A549 (cell line): ENCODE data around the gene PSRC1. TPM values are rescaled to one million over a fixed set of nuclear protein-coding genes. Genes with fewer than 3 reads are reported as not detected.

Experiments used
- ATAC-seq, 2 experiments: fragments of 200-7000 bp in 1 of 2; fragments of >200 bp in 1 of 2; cut with Nextera tagmentation in 1 of 2; cut with Tn5 transposase in 1 of 2; 3 replicates each; pipeline versions ENCODE4 v1.8.0 to v1.9.1; 2018 to 2020; ENCODE audit warnings: mild to moderate bottlenecking in 1 of 2, moderate library complexity in 1 of 2
- CTCF ChIA-PET: fragments of 300-600 bp; sonication (Branson Sonifier 250); formaldehyde crosslinking; extraction: SDS; loops from one replicate; lab custom pipeline; 2021; ENCODE audit warnings: antibody characterized with exemption, inconsistent platforms; lab: Yijun Ruan, JAX
- POLR2A ChIA-PET: fragments of 350-600 bp; formaldehyde crosslinking; extraction: SDS; loops from one replicate; lab custom pipeline; 2021; ENCODE audit warnings: antibody characterized with exemption, inconsistent platforms; lab: Yijun Ruan, JAX
- DNase-seq, 2 experiments: peaks; one replicate each; pipeline versions ENCODE4 v3.0.0 to v3.0.0-alpha.2; 2011 to 2016; ENCODE audit warnings: low read depth in 1 of 2, low spot score in 1 of 2
- FAIRE-seq: peaks from 2 replicates; lab custom pipeline; 2011; peaks lifted over from hg19 to GRCh38; lab: Jason Lieb, UNC
- H3K27ac ChIP-seq, 2 experiments: fragments of >200 bp; sonication (Bioruptor Twin); formaldehyde crosslinking; 3 replicates each; pipeline ENCODE4 v1.5.1; 2016 to 2017
- H3K4me1 ChIP-seq: fragments of >200 bp; sonication (Bioruptor Twin); formaldehyde crosslinking; 3 replicates; pipeline ENCODE4 v1.6.1; 2016
- H3K4me2 ChIP-seq: fragments of >200 bp; sonication (Bioruptor Twin); formaldehyde crosslinking; 3 replicates; pipeline ENCODE4 v1.6.1; 2016
- H3K4me3 ChIP-seq: fragments of >200 bp; sonication (Bioruptor Twin); formaldehyde crosslinking; 3 replicates; pipeline ENCODE4 v1.5.1; 2016
- H3K9me3 ChIP-seq: fragments of >200 bp; sonication (Bioruptor Twin); formaldehyde crosslinking; 3 replicates; pipeline ENCODE4 v1.6.1; 2016
- CHD4 ChIP-seq: fragments of 200-600 bp; sonication (generic); IDR thresholded peaks from 2 replicates; pipeline ENCODE4 v1.6.1; 2016; ENCODE audit warnings: antibody characterized with exemption, mild to moderate bottlenecking, borderline replicate concordance
- E2F6 ChIP-seq: IDR thresholded peaks from 2 replicates; pipeline ENCODE4 v1.6.1; 2012; ENCODE audit warnings: low read depth, borderline replicate concordance
- EHMT2 ChIP-seq: fragments of 200-600 bp; sonication (generic); IDR thresholded peaks from 2 replicates; pipeline ENCODE4 v1.6.1; 2016; ENCODE audit warnings: antibody characterized with exemption, low read depth, mild to moderate bottlenecking, moderate library complexity
- JUN ChIP-seq, 2 experiments: fragments of >200 bp; sonication (Bioruptor Twin); formaldehyde crosslinking; IDR thresholded peaks; 2 replicates in 1 of 2; 3 replicates in 1 of 2; pipeline ENCODE4 v1.6.1; 2016 to 2017
- KDM1A ChIP-seq: fragments of 200-600 bp; sonication (generic); IDR thresholded peaks from 2 replicates; pipeline ENCODE4 v1.6.1; 2016; ENCODE audit warnings: low read depth, mild to moderate bottlenecking
- MAFK ChIP-seq: fragments of 450-650 bp; IDR thresholded peaks from 2 replicates; pipeline ENCODE4 v1.6.1; 2014; ENCODE audit not compliant: partially characterized antibody
- MAX ChIP-seq: IDR thresholded peaks from 2 replicates; pipeline ENCODE4 v1.6.1; 2012
- NFE2L2 ChIP-seq: fragments of 150-350 bp; conservative IDR thresholded peaks from 2 replicates; pipeline ENCODE4 v1.6.1; 2014; ENCODE audit warnings: low read length
- NPAS2 ChIP-seq: fragments of 250-450 bp; sonication (Bioruptor Pico); IDR thresholded peaks from 2 replicates; pipeline ENCODE4 v1.8.0; 2022; ENCODE audit warnings: mild to moderate bottlenecking, moderate library complexity, borderline replicate concordance
- POLR2AphosphoS2 ChIP-seq: conservative IDR thresholded peaks from 2 replicates; pipeline ENCODE4 v1.6.1; 2012; ENCODE audit warnings: low read length, improper control_type of control experiment, inconsistent platforms
- RAD21 ChIP-seq, 2 experiments: fragments of >200 bp in 1 of 2; sonication (Bioruptor Twin) in 1 of 2; formaldehyde crosslinking in 1 of 2; IDR thresholded peaks in 1 of 2; conservative IDR thresholded peaks in 1 of 2; 2 replicates in 1 of 2; 3 replicates in 1 of 2; pipeline ENCODE4 v1.6.1; 2012 to 2018; ENCODE audit warnings: inconsistent platforms in 1 of 2
- RCOR1 ChIP-seq: fragments of 150-350 bp; IDR thresholded peaks from 2 replicates; pipeline ENCODE4 v1.6.1; 2014; ENCODE audit warnings: antibody characterized with exemption, low read length, low read depth
- RNF2 ChIP-seq: fragments of 200-600 bp; sonication (generic); IDR thresholded peaks from 2 replicates; pipeline ENCODE4 v1.6.1; 2016; ENCODE audit warnings: low read depth, mild to moderate bottlenecking, antibody characterized with exemption, moderate library complexity, borderline replicate concordance
- SMC3 ChIP-seq: fragments of >200 bp; sonication (Bioruptor Twin); formaldehyde crosslinking; IDR thresholded peaks from 3 replicates; pipeline ENCODE4 v1.6.1; 2018; ENCODE audit warnings: inconsistent platforms
- SREBF2 ChIP-seq: fragments of 450-650 bp; IDR thresholded peaks from 2 replicates; pipeline ENCODE4 v1.6.1; 2014; ENCODE audit warnings: mild to moderate bottlenecking, moderate library complexity
- ZFP36 ChIP-seq: fragments of 450-650 bp; IDR thresholded peaks from 2 replicates; pipeline ENCODE4 v1.6.1; 2014; ENCODE audit warnings: borderline replicate concordance; ENCODE audit not compliant: partially characterized antibody
- ZNF302 ChIP-seq: fragments of 250-450 bp; sonication (Bioruptor Pico); IDR thresholded peaks from 2 replicates; pipeline ENCODE4 v1.9.0; 2021; ENCODE audit warnings: inconsistent platforms, mild to moderate bottlenecking, moderate library complexity
- WGBS: methylation state at CpG from one replicate; pipeline ENCODE4 v1.1.6; 2017; ENCODE audit errors: missing lambda C conversion rate; 5-methylcytosine and 5-hydroxymethylcytosine counted together
- polyA plus RNA-seq, 4 experiments: library from polyadenylated mRNA; depleted of rRNA in 3 of 4; stranded (reverse); fragments of >200 nt; fragmentation: RNase III in 1 of 4; extraction: RNeasy Plus Mini Kit Qiagen cat#74134 plus additional on column Dnase treatment in 1 of 4; gene quantifications; 2 replicates in 3 of 4; 3 replicates in 1 of 4; pipeline ENCODE4 v1.2.3, GENCODE V29; 2011 to 2017
- TF ChIP-seq, protein P1 (sequence below): fragments of 250-450 bp; sonication (Bioruptor Pico); IDR thresholded peaks from 2 replicates; pipeline ENCODE4 v1.5.0; 2020; ENCODE audit warnings: low read depth, mild to moderate bottlenecking, moderate library complexity
- TF ChIP-seq, protein P2 (sequence below): fragments of >200 bp; sonication (Bioruptor Twin); formaldehyde crosslinking; IDR thresholded peaks from 3 replicates; pipeline ENCODE4 v1.5.1; 2016
- TF ChIP-seq, protein P3 (sequence below): fragments of 150-350 bp; IDR thresholded peaks from 2 replicates; pipeline ENCODE4 v1.6.1; 2014; ENCODE audit warnings: low read depth, mild to moderate bottlenecking, low read length

PSRC1 gene
- polyA plus RNA-seq, 2 of the 4 experiments (the other 2 are of a cell fraction), result 15.3 to 21.5 TPM

DNA sequence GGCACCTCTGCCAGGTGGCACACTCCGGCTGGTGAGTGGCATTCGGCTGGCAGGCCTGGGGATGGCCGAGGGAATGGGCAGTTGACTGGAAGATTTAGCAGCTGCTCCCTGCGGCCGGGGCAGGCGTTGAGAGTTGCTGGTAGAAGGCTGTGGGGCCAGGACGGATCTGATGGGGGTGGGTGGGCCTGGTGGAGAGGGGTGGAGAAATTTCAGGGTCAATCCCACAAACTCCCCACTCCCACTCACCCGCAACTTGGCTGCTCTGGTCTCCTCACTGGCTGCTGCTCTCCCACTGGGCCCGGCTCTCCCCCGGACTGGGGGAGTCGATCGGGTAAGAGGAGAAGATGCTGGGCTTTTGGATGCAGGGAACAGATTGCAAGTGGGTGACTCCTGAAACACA, 2.1 kb downstream of the PSRC1 start (continued):
- no peak for TF ChIP-seq KDM1A
- TF ChIP-seq ZFP36, result no peak
- no peak for TF ChIP-seq POLR2AphosphoS2
- TF ChIP-seq, protein P1, sequence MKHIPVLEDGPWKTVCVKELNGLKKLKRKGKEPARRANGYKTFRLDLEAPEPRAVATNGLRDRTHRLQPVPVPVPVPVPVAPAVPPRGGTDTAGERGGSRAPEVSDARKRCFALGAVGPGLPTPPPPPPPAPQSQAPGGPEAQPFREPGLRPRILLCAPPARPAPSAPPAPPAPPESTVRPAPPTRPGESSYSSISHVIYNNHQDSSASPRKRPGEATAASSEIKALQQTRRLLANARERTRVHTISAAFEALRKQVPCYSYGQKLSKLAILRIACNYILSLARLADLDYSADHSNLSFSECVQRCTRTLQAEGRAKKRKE, result no peak
- no peak for TF ChIP-seq E2F6
- TF ChIP-seq EHMT2, result no peak

DNA sequence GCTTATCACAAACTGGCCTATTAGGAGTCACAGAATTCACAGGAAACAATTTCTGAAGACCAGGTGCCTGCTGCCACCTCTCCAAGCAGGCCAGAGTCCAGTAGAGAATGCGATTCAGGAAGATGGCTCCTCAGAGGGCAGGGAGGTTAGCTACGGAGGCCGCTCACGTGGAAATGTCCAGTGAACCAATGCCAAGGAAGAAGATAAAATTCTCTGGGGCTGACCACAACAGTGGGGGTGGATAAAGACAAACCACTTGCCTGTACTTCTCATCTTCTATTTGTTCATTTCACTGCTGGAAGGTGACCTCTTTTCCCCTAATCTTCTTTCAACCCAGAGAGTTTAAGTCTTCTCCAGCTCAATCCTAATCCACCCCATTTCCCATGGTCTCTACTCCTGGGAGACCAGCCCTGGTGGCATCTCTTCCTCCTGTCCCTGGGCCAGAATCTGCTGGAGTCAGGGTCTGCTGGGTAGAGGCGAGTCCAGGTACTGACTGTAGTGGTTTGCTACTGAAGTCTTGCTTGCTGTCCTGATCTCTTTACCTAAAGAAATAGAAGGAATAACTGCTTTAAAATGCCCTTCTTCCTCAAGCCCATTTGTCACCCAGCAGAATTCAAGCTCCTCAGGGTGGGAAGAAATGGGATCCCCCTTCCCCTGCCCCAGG, 3.2 kb downstream of the PSRC1 start:
- no peak for FAIRE-seq

DNA sequence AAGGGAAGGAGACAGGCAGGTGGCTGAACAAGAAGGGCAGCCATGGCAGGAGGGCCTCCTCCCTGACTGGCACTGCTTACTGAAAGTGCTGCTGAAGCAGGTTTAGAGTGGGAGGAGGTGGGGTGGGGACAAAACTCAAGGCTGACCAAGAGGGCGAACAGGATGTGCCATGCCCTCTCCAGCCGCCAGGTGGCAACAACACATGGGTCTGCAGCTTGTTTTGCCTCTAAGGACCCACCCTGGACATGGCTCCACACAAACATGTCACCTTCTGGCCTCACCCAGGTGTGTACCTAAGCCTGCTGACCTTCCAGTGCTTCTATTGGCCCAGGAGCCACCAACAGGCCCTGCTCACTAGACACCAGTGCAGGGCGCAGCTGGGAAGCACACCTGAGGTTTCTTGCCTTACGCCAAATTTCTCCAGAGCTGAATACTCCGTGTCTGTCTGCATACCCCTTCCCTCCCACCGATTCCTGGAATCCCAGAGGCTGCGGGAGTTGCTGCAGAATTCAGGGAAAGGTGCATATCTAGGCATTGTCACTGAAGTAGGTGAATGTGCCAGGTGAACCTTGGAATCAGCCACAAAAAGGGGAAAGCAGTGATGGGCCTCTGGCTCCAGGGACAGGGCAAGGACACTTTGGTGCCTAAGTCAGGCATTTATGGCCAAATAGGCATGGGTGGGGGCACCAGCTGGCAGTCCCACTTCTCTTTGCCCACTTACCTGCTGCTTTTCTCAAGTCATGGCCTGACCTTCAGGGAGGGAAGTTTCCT, 5.3 kb downstream of the PSRC1 start:
- DNase-seq, result peak; percentile 64 to 76
- peaks cover 57% of the 10 kb centered on the region for H3K4me1 ChIP-seq
- peak; percentile 16 to 60; a peak in 3 of 6 replicates for ATAC-seq
- peak overlapping the region; percentile 83 for H3K4me2 ChIP-seq
- WGBS, result 82% methylated on average over 5 of the region's 7 CpGs
- H3K9me3 ChIP-seq, result no peaks in the 10 kb centered on the region
- CTCF ChIA-PET, result interaction anchor here (0.6 to 5.7 kb wide), 24 partner anchors 9 to 823 kb away, joined by 3 to 107 read pairs (median 4); partner anchors contain the start of gene SORT1
- FAIRE-seq, result no peak
- 0 out of 2 replicates have a peak, but pooled peaks have one; percentile 16 for TF ChIP-seq MAX
- peak; percentile 76 for TF ChIP-seq SMC3
- peak; percentile 62 for TF ChIP-seq MAFK
- no peak for TF ChIP-seq NPAS2
- TF ChIP-seq POLR2AphosphoS2, result no peak
- TF ChIP-seq, protein P2, sequence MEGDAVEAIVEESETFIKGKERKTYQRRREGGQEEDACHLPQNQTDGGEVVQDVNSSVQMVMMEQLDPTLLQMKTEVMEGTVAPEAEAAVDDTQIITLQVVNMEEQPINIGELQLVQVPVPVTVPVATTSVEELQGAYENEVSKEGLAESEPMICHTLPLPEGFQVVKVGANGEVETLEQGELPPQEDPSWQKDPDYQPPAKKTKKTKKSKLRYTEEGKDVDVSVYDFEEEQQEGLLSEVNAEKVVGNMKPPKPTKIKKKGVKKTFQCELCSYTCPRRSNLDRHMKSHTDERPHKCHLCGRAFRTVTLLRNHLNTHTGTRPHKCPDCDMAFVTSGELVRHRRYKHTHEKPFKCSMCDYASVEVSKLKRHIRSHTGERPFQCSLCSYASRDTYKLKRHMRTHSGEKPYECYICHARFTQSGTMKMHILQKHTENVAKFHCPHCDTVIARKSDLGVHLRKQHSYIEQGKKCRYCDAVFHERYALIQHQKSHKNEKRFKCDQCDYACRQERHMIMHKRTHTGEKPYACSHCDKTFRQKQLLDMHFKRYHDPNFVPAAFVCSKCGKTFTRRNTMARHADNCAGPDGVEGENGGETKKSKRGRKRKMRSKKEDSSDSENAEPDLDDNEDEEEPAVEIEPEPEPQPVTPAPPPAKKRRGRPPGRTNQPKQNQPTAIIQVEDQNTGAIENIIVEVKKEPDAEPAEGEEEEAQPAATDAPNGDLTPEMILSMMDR, result peak; percentile 69
- peak; percentile 56 to 67 for TF ChIP-seq RAD21 (conservative IDR thresholded peaks at IDR 0.05 in 1 of 2, IDR thresholded peaks at IDR 0.05 in 1 of 2)
- TF ChIP-seq, all 56 proteins: peak for 5
- H3K27ac ChIP-seq, result peak overlapping the region; percentile 95 to 99
- POLR2A ChIA-PET, result no interaction called here
- no peak overlapping the region for H3K4me3 ChIP-seq

More for the DNA sequence above, 3.2 kb downstream of the PSRC1 start:
- WGBS, result 95% methylated on average over 5 of the region's 5 CpGs
- ATAC-seq (no peak), DNase-seq (no peak)
- TF ChIP-seq NFE2L2 (no peak), POLR2AphosphoS2 (no peak), RCOR1 (no peak), CHD4 (no peak), RNF2 (no peak), JUN (IDR thresholded peaks at IDR 0.05) (no peak), SREBF2 (no peak), E2F6 (no peak), MAX (no peak), ZNF302 (CRISPR knock-in tag) (no peak)
- TF ChIP-seq, protein P3, sequence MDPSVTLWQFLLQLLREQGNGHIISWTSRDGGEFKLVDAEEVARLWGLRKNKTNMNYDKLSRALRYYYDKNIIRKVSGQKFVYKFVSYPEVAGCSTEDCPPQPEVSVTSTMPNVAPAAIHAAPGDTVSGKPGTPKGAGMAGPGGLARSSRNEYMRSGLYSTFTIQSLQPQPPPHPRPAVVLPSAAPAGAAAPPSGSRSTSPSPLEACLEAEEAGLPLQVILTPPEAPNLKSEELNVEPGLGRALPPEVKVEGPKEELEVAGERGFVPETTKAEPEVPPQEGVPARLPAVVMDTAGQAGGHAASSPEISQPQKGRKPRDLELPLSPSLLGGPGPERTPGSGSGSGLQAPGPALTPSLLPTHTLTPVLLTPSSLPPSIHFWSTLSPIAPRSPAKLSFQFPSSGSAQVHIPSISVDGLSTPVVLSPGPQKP, result no peak
- POLR2A ChIA-PET, result no interaction called here
- no peak overlapping the region for H3K4me3 ChIP-seq
- CTCF ChIA-PET, result interaction anchor here (0.9 to 5.7 kb wide), 5 partner anchors 17 to 253 kb away, joined by 3 to 107 read pairs (median 25); partner anchors contain the start of gene SORT1
- H3K27ac ChIP-seq, result no peak overlapping the region
- H3K4me2 ChIP-seq, result no peak overlapping the region
- no peaks in the 10 kb centered on the region for H3K9me3 ChIP-seq
- peaks cover 43% of the 10 kb centered on the region for H3K4me1 ChIP-seq
